H9 (cell line): ENCODE data around the gene PRPF38B. TPM values are rescaled to one million over a fixed set of nuclear protein-coding genes. Genes with fewer than 3 reads are reported as not detected.

Experiments
- DNase-seq: peaks from one replicate; pipeline ENCODE4 v3.0.0-alpha.2; 2017
- H2AFZ ChIP-seq: one replicate; pipeline ENCODE4 v1.6.1; 2013; ENCODE audit warnings: mild to moderate bottlenecking, low read length, control low read depth, moderate library complexity
- H2AK5ac ChIP-seq: 2 replicates; pipeline ENCODE4 v1.6.1; 2013; ENCODE audit warnings: low read length, control low read depth, mixed read lengths; ENCODE audit not compliant: insufficient read length
- H2BK120ac ChIP-seq: one replicate; pipeline ENCODE4 v1.6.1; 2013; ENCODE audit warnings: low read depth, mild to moderate bottlenecking, low read length, control low read depth, inconsistent platforms; ENCODE audit not compliant: poor library complexity, severe bottlenecking
- H2BK12ac ChIP-seq: 2 replicates; pipeline ENCODE4 v1.6.1; 2013; ENCODE audit warnings: low read length, control low read depth, mixed read lengths, low read depth; ENCODE audit not compliant: insufficient read length
- H2BK15ac ChIP-seq: 2 replicates; pipeline ENCODE4 v1.6.1; 2013; ENCODE audit warnings: low read depth, low read length, control low read depth
- H2BK20ac ChIP-seq: one replicate; pipeline ENCODE4 v1.6.1; 2013; ENCODE audit warnings: low read depth, mild to moderate bottlenecking, low read length, control low read depth, inconsistent platforms; ENCODE audit not compliant: poor library complexity, severe bottlenecking
- H2BK5ac ChIP-seq: 2 replicates; pipeline ENCODE4 v1.6.1; 2013; ENCODE audit warnings: low read length, control low read depth, mixed read lengths; ENCODE audit not compliant: insufficient read length
- H3K14ac ChIP-seq: 2 replicates; pipeline ENCODE4 v1.6.1; 2013; ENCODE audit warnings: low read length, control low read depth; ENCODE audit not compliant: insufficient read depth
- H3K18ac ChIP-seq: 2 replicates; pipeline ENCODE4 v1.6.1; 2013; ENCODE audit warnings: low read depth, mild to moderate bottlenecking, mixed read lengths, low read length, control low read depth; ENCODE audit not compliant: insufficient read length
- H3K23ac ChIP-seq: 2 replicates; pipeline ENCODE4 v1.6.1; 2013; ENCODE audit warnings: low read length, control low read depth, mixed read lengths, low read depth; ENCODE audit not compliant: insufficient read length
- H3K23me2 ChIP-seq: 2 replicates; pipeline ENCODE4 v1.6.1; 2013; ENCODE audit warnings: low read depth, mild to moderate bottlenecking, mixed read lengths, low read length, control low read depth; ENCODE audit not compliant: insufficient read length, poor library complexity, severe bottlenecking
- H3K27ac ChIP-seq: 2 replicates; pipeline ENCODE4 v1.5.1; 2013; ENCODE audit warnings: low read length, control low read depth, mixed read lengths, low read depth; ENCODE audit not compliant: insufficient read length
- H3K27me3 ChIP-seq: 2 replicates; pipeline ENCODE4 v1.6.1; 2013; ENCODE audit warnings: low read length, control low read depth, inconsistent platforms; ENCODE audit not compliant: insufficient read depth
- H3K4ac ChIP-seq: 2 replicates; pipeline ENCODE4 v1.6.1; 2013; ENCODE audit warnings: low read depth, mild to moderate bottlenecking, control low read depth, inconsistent platforms, low read length, moderate library complexity
- H3K4me1 ChIP-seq: 2 replicates; pipeline ENCODE4 v1.6.1; 2013; ENCODE audit warnings: low read length, control low read depth, inconsistent platforms; ENCODE audit not compliant: insufficient read depth
- H3K4me2 ChIP-seq: 2 replicates; pipeline ENCODE4 v1.6.1; 2013; ENCODE audit warnings: low read length, control low read depth, mixed read lengths; ENCODE audit not compliant: insufficient read length, insufficient read depth
- H3K56ac ChIP-seq: 2 replicates; pipeline ENCODE4 v1.6.1; 2013; ENCODE audit warnings: low read depth, mild to moderate bottlenecking, mixed read lengths, low read length, control low read depth; ENCODE audit not compliant: insufficient read length
- H3K79me1 ChIP-seq: 2 replicates; pipeline ENCODE4 v1.6.1; 2013; ENCODE audit warnings: low read depth, mild to moderate bottlenecking, moderate library complexity, low read length, control low read depth, inconsistent platforms; ENCODE audit not compliant: insufficient read depth, poor library complexity, severe bottlenecking
- H3K79me2 ChIP-seq: 2 replicates; pipeline ENCODE4 v1.6.1; 2013; ENCODE audit warnings: low read length, control low read depth, inconsistent platforms; ENCODE audit not compliant: insufficient read depth
- H3K9ac ChIP-seq: 2 replicates; pipeline ENCODE4 v1.6.1; 2013; ENCODE audit warnings: low read length, control low read depth, mixed read lengths; ENCODE audit not compliant: insufficient read length; ENCODE audit errors: extremely low read depth
- H3K9me3 ChIP-seq: one replicate; pipeline ENCODE4 v1.6.1; 2013; ENCODE audit warnings: low read depth, low read length, inconsistent platforms; ENCODE audit not compliant: control insufficient read depth
- H3T11ph ChIP-seq: one replicate; pipeline ENCODE4 v1.6.1; 2013; ENCODE audit warnings: mild to moderate bottlenecking, low read length, control low read depth, inconsistent platforms
- H4K20me1 ChIP-seq: one replicate; pipeline ENCODE4 v1.6.1; 2013; ENCODE audit not compliant: control insufficient read depth, insufficient read length, insufficient read depth
- H4K5ac ChIP-seq: 2 replicates; pipeline ENCODE4 v1.6.1; 2013; ENCODE audit warnings: low read depth, mild to moderate bottlenecking, mixed read lengths, low read length, control low read depth; ENCODE audit not compliant: insufficient read length
- H4K8ac ChIP-seq: replicated peaks from 2 replicates; pipeline ENCODE4 v1.6.1; 2013; ENCODE audit warnings: low read length, control low read depth, mixed read lengths, low read depth; ENCODE audit not compliant: insufficient read length
- H4K91ac ChIP-seq: 2 replicates; pipeline ENCODE4 v1.6.1; 2013; ENCODE audit warnings: low read depth, mild to moderate bottlenecking, moderate library complexity, mixed read lengths, low read length, control low read depth; ENCODE audit not compliant: insufficient read length
- H3K27ac Mint-ChIP-seq, 3 experiments: 2 replicates in 2 of 3; 3 replicates in 1 of 3; pipeline ENCODE4 v1.8.0; 2020 to 2021; ENCODE audit warnings: mixed read lengths in 3 of 3, mild to moderate bottlenecking in 1 of 3, moderate library complexity in 1 of 3
- H3K27me3 Mint-ChIP-seq: 2 replicates; pipeline ENCODE4 v1.8.0; 2021; ENCODE audit warnings: low read depth, mild to moderate bottlenecking, moderate library complexity, mixed read lengths
- H3K36me3 Mint-ChIP-seq, 3 experiments: 2 replicates in 2 of 3; 3 replicates in 1 of 3; pipeline ENCODE4 v1.8.0; 2020 to 2021; ENCODE audit warnings: low read depth in 3 of 3, mixed read lengths in 3 of 3; ENCODE audit not compliant: insufficient read depth in 1 of 3
- H3K4me1 Mint-ChIP-seq, 2 experiments: 2 replicates each; pipeline ENCODE4 v1.8.0; 2020; ENCODE audit warnings: mixed read lengths in 2 of 2
- H3K4me3 Mint-ChIP-seq, 2 experiments: 2 replicates in 1 of 2; 3 replicates in 1 of 2; pipeline ENCODE4 v1.8.0; 2020 to 2021; ENCODE audit warnings: mild to moderate bottlenecking in 2 of 2, mixed read lengths in 2 of 2, moderate library complexity in 1 of 2
- H3K9me3 Mint-ChIP-seq, 2 experiments: 2 replicates in 1 of 2; 3 replicates in 1 of 2; pipeline ENCODE4 v1.8.0; 2020; ENCODE audit warnings: mild to moderate bottlenecking in 2 of 2, mixed read lengths in 2 of 2, moderate library complexity in 1 of 2
- WGBS: extraction: QIAGEN DNeasy Blood & Tissue Kit; methylation state at CpG from one replicate; pipeline ENCODE4 v1.1.7; 2013; ENCODE audit warnings: missing lambda C conversion rate, low lambda C conversion rate, mixed read lengths; ENCODE audit not compliant: insufficient read length; ENCODE audit errors: extremely low coverage; 5-methylcytosine and 5-hydroxymethylcytosine counted together
- total RNA-seq: library from RNA; stranded (reverse); gene quantifications from 2 replicates; pipeline ENCODE4 v1.2.1, GENCODE V29; 2021
- TF ChIP-seq, protein P1 (sequence below): fragments of 200-600 bp; sonication (generic); conservative IDR thresholded peaks from 3 replicates; pipeline ENCODE4 v1.8.0; 2021; ENCODE audit warnings: antibody characterized with exemption, mild to moderate bottlenecking

Gene PRPF38B
- total RNA-seq, 1 experiment from 2014 or later: 60.0 TPM

DNA sequence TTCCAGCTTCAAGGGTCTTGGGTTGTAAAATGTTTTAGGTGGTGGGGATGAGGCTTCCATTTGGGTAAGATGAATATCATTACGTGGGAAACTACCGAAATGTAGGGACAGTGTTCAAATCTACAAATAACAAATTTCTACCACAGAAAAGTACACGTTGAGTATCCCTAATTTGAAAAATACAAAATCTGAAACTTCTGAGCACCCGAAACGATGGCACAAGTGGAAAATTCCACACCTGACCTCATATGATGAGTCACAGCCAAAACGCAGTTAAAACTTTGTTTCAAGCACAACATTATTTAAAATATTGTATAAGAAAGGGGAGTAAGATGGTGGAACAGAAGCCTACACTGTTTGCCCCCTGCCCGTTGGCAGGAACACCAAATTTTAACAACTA is 22.4 kb upstream of the PRPF38B start:
- TF ChIP-seq, protein P1, sequence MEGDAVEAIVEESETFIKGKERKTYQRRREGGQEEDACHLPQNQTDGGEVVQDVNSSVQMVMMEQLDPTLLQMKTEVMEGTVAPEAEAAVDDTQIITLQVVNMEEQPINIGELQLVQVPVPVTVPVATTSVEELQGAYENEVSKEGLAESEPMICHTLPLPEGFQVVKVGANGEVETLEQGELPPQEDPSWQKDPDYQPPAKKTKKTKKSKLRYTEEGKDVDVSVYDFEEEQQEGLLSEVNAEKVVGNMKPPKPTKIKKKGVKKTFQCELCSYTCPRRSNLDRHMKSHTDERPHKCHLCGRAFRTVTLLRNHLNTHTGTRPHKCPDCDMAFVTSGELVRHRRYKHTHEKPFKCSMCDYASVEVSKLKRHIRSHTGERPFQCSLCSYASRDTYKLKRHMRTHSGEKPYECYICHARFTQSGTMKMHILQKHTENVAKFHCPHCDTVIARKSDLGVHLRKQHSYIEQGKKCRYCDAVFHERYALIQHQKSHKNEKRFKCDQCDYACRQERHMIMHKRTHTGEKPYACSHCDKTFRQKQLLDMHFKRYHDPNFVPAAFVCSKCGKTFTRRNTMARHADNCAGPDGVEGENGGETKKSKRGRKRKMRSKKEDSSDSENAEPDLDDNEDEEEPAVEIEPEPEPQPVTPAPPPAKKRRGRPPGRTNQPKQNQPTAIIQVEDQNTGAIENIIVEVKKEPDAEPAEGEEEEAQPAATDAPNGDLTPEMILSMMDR: no peak
- Histone ChIP-seq H3K56ac (no peak overlapping the region), H3K18ac (no peak overlapping the region), H3K4ac (no peak overlapping the region), H3K23ac (no peak overlapping the region), H3K27me3 (no peaks in the 10 kb centered on the region), H4K91ac (no peak overlapping the region), H2BK5ac (no peak overlapping the region), H2AFZ (no peak overlapping the region), H2BK20ac (no peak overlapping the region), H4K20me1 (no peaks in the 10 kb centered on the region), H3K4me2 (no peak overlapping the region), H2BK15ac (no peak overlapping the region), H3K4me1 (no peaks in the 10 kb centered on the region), H2AK5ac (no peak overlapping the region), H4K5ac (no peak overlapping the region), H3K27ac (no peak overlapping the region), H4K8ac (no peak overlapping the region), H3K23me2 (no peaks in the 10 kb centered on the region), H3K9ac (no peak overlapping the region), H3K14ac (no peak overlapping the region), H2BK120ac (no peak overlapping the region), H2BK12ac (no peak overlapping the region), H3K79me2 (no peaks in the 10 kb centered on the region), H3K79me1 (no peaks in the 10 kb centered on the region), H3T11ph (no peak overlapping the region), H3K9me3 (no peaks in the 10 kb centered on the region)
- Mint-ChIP-seq H3K36me3 (peaks cover 2 to 9% (median 3%) of the 10 kb centered on the region in 3 experiments; a peak in 6 of 7 replicates), H3K4me3 (no peak overlapping the region), H3K9me3 (peaks cover 4 to 7% of the 10 kb centered on the region in 2 experiments), H3K4me1 (no peaks in the 10 kb centered on the region), H3K27me3 (no peaks in the 10 kb centered on the region; the same call in 1 of the 2 replicates), H3K27ac (no peak overlapping the region)
- DNase-seq: no peak
- WGBS: no CpG with 5 or more reads among the region's 7 CpGs
